D341Med (cell line): Measurements from ENCODE around the gene EHMT1.

ENCODE experiments used
- DNase-seq: peaks from one replicate; pipeline ENCODE4 v3.0.0; 2012; ENCODE audit warnings: low spot score

Gene EHMT1

DNA sequence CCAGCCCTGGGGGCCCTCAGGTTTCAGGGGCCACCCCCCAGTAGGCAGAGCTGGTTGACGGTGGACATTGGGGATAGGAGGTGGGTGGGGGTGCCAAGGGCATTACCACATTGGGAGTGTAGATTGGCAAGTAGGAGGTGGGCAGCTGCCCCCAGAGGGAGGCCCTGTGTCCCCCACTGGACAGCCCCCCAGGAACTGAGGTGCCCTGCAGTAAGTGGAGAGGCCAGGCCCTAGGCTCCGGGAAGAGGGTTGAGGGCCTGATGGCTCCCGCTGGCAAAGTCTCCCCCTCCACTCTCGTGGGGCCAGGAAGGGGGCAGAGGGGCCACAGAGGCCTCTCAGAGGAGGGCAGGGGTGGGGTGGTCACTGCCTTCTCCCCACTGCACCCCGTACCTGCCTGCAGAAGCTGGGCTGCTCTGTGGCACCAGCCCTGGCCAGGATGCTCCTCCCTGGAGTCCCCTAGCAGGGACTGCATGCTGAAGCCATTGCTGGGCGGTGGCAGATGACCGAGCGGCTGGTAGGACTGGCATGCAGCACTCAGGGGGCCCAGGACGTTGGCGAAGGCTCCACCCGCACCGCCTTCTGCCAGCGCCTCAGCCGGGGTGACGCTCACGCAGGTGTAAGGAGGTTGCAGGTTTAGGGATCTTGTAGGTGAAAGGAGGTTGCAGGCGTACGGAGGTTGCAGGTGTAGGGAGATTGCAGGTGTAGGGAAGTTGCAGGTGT lies 169.1 kb downstream of the EHMT1 start:
- DNase-seq, result no peak

DNA sequence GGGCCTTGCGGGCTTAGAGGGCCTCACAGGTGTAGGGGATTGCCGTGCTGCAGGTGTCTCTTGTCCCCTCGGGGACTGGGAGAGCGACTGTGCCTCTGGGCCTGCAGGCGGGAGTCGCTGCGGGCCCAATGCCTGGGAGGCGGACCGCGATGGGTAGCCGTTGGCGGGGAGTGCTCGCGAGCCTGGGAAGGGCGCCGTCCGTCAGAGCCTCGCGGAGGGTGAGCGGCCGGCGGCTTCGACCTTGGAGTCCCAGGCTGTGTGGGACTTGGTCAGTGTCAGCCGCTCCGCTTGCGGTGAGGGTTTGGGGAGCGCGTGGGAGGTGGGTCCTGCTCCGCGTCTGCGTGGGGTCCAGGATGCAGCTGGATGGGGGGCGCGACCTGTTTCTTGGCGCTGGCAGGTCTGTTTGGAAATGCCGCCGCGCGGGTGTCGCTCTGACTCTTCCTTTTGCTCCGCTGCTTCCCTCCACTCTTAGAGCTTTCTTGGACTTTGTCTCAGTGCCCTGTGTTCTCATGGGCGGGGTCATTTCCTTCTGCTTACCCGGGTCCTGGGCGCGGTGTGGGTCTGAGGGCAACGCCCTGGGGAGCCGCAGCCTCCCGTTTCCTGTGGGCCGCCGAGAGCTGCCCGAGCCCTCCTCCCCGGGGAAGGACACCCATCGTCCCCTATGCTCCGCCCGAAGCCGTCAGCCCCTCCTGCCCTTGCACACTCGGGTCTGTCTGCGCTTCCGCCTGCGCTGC lies 169.9 kb downstream of the EHMT1 start:
- DNase-seq, result no peak

DNA sequence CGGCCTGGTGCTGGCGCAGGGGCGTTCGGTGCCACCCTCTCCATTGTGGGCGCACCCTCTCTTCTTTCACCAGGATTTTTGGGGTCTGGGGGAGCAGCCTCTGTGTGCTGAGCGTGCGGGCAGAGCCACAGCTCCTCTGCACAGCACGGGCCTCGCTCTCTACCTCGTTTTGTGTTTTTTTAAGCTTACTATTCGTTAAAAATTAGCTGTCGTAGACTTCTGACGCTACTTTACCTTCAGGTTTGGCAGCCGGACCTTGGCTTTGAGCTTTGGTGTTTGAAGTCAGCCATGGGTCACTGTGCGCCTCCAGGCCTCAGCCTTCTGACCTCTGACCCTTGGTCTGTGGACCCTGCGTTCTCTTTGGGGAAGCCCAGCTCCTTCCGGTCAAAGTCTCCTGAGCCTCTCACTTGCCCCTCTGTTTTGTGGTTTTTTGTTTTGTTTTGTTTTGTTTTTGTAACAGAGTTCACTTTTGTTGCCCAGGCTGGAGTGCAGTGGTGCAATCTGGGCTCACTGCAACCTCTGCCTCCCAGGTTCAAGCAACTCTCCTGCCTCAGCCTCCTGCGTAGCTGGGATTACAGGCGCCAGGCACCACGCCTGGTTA lies 170.6 kb downstream of the EHMT1 start:
- no peak for DNase-seq

DNA sequence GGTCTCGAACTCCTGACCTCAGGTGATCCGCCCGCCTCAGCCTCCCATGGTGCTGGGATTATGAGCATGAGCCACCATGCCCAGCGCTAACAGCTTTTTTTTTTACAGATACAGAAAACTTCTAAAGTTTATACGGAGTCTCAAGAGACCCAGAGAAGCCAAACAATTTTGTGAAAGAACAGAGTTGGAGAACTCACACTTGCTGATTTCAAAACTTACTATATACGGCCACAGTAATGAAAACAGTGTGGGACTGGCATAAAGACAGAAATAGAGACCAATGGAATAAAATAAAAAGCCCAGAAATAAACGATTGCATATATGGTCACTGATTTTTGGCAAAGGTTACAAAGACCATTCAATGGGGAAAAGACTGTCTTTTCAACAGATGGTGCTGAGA lies 173.1 kb downstream of the EHMT1 start:
- no peak for DNase-seq

DNA sequence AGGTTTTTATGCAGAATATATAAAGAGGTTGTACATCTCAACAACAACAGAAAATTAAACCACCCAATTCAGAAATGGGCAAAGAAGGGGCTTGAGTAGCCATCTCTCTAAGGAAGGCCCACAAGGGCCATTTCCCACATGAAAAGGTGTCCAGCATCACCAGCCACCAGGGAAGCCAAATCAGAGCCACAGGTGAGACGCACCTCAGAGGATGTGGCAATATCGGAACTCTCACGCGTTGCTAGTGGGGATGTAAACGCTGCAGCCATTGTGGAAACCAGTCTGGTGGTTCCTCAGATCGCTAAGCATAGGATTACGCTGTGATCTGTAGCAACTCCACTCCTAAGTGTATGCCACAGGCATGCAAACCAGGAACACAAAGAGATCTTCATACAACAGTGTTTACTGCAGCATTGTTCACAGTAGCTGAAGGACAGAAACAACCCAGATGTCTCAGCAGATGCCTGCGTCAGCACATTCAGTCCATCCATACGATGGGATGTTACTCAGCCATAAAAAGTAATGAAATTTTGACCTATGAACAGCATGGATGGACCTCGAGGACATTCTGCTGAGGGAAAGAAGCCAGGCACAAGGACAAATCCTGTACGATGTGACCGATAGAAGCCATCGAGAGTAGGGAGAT lies 174.5 kb downstream of the EHMT1 start:
- no peak for DNase-seq

DNA sequence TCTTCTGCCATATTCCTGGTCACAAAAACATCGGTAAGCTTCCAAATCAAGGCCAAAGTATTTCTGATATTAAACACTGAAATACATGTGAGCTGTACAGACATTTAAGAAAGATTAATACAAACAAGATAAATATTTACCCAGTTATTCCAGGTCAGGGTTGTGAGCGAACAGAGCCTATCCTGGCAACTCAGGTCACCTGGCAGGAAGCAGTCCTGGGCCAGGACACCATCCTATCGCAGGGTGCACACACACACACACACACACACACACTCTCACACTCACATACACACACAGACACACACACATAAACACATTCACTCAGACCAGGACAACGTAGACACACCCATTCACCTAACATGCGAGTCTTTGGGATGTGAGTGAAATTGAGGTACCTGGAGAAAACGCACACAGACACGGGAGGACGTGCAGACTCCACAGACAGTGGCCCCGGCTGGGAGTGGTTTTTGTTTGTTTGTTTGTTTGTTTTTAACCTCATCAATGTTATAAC lies 176.4 kb downstream of the EHMT1 start:
- DNase-seq, result no peak

DNA sequence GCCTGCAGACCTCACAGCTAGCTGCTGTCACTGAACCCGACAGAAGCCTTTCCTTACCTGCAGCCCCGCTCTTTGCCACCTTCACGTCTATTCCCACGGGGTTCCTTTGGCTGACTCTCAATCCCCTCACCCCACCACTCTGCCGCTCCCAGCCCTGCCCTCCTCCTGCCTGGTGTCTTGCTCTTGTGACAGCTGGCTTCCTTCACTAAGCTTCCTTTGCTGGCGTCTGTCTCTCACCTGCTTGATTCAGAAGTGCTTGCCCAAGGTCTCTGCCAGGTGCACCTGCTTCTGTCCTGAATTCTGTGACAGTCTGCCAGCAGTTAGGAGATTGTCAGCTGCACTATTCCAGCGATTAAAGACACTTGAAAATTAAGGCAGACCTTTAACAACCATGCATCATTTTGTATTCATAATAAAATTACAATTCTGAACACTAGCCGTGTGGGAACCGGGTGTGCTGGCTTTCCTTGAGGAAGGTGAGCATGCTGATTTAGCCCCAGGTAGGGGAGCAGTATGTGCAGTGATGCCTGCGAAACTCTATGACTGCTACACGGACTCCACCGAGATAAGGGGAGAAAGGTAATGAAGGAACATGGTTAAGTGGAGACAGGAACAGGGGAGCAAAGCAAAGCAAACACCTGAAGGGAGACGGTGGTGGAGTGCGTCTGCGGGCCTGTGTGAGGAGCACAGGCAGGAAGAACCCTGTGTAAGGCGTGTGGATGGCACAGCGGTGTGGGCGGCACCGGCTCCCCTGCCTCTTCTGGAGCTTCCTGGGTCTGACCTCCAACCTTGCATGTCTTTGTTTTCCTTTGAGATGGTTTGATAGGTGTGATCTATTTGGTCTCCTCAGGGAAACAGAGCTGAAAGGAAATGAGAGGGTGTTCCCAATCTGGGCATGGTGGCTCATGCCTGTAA lies 178.7 kb downstream of the EHMT1 start:
- peak; percentile 81 for DNase-seq

DNA sequence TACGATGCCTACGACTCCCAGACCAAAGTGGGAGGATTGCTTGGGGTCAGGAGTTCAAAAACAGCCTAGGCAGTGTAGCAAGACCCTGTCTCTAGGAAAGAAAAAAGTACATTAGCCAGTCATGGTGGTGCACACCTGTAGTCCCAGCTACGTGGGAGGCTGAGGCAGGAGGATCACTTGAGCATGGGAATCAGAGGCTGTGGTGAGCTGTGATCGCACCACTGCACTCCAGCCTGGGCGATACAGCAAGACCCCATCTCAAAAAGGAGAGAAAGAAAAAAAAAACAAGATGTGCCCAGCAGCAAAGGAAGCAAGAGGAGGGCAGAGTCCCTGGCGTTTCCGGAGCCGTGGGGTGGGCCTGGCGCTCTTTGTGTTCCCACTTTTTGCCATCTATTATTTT lies 179.3 kb downstream of the EHMT1 start:
- DNase-seq, result no peak

DNA sequence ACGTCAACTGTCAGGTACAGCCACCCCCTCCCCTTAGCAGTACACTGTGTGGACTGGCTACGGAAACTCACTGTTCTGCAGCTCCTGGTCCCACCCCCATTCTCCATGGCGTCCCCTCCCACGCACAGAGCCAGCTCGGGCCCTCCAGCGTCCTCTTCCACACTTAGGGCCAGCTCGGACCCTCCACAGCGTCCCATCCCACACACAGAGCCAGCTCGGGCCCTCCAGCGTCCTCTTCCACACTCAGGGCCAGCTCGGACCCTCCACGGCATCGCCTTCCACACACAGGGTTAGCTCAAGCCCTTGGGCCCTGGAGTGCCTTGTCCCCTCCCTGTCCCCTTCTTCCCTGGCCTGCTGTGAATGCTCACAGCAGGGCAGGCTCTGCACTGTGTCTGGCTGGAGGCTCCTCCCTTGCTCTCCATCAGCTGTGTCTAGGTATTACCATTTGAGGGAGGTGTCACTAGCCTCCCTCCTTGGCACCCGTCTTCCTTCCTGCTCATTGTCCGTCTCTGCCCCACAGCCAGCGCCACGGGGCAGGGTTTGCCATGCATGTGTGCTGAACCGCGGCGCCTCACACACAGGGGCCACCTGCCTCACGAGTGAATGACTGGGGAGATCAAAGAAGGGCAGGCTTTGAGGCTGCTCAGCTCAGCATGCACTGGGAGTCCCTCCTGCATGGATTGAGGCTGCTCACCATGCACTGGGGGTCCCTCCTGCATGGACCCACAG lies 180.3 kb downstream of the EHMT1 start:
- DNase-seq, result no peak

DNA sequence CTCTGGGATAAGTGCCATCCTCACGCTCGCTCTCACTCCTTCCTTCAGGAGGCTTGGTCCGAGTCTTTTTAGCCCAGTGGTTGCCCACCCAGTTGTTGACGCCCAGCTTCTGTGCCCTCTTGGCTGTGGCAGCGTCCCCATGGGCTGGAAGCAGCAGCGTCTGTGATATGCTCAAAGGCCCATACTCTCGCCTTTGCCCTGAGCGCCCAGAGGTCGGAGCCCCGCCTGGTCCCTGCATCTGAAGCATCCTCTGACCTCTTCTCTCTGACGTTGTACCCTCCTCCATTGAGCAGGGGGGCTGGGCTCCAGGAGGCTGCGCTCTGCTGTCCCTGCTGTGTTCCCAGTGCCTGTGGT lies 180.8 kb downstream of the EHMT1 start:
- no peak for DNase-seq

DNA sequence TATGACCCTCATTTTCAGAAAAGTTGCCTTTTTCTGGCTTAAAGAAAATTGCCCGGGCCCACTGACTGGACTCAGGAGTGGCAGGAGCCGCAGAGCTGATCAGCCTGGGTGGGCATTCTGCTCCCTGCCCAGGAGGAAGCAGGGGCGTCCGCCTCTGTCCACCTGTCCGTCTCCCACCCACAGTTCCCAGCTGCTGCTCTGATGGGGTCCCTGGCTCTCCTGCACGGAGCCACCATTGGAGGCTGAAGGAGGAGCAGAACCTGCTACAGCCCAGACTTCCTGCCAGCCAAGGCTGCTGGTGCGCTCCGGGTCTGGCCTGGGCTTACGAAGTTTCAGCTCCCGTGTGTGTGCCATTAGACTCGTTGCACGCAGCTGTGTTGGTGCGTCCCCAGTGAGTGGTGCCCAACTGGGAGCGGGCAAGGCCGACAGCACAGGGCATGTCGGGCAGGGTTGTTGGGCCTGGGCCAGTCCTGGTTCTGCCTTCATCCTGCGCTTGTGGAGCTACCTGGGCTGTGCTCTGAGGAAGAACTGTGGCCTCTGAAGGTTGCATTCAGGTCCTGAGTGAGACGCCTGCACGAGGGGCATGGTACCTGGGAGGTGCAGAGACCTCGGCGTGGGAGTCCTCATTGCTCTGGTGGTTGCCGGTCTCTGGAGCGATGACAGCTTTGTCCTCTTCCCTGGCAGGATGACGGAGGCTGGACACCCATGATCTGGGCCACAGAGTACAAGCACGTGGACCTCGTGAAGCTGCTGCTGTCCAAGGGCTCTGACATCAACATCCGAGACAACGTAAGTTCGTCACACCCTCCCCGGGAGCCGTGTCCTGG lies 181.6 kb downstream of the EHMT1 start:
- DNase-seq, result no peak

DNA sequence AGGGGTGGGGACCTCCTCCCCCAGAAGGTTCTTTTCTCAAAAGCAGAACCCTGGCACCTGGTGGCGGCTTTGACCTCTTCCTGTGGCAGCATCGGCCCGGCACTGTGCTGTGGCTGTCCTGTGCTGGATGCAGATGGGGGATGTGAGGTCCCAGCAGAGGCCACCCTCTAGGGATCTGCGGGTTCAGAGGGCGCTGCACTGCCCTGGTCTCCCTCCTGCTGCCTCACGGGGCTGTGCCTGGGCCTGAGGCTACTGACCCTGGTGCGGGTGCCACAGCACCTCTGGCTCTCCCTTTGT lies 182.2 kb downstream of the EHMT1 start:
- DNase-seq, result no peak

DNA sequence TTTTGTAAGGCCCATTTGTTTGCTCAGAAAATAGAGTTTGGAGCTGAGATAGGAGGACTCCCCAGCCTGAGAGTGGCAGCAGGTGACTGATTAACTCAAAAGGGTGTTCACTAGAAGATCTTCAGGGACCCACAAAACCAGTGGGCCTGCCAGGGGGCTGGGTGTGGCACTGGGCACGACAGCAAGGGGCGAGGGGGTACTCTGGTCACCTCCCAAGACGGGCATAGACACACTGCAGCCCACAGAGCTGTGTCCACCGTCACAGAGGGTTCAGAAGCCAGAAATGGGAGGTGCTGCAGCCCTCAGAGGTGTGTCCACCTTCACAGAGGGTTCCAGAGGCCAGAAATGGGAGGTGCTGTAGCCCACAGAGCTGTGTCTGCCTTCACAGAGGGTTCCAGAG lies 183.2 kb downstream of the EHMT1 start:
- DNase-seq, result no peak

DNA sequence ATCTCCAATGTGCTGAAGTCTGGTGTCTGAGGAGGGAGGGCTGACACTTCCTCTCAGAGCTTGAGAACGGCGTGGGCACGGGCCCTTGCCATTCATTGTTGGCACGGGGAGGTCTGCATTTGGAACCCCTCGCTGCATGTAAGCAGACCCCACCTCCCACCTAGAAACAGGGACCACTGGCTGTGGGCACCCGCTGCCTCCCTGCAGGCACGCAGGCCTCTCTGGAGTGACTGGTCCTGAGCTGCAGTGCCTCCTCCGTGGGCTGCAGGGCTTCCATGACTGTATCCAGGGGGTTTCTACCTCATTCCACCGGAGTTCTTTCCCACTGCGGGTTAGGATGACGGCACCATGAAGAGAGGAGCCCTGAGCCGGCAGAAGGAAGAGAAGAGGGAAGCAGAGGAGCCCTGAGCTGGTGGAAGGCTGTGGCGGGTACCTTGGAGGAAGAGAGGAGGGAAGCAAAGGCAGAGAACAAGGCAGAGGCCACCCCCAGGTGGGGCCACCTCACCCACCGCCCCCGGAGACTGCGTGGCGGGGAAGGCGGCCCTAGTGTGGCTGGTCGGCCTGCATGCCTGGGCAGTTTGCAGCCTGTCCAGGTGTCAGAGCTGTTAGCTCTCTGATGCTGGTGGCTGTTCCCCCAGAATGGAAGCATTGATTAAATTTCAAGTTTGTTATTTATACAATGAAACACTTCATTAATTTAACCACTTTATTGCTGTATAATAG lies 183.9 kb downstream of the EHMT1 start:
- no peak for DNase-seq

DNA sequence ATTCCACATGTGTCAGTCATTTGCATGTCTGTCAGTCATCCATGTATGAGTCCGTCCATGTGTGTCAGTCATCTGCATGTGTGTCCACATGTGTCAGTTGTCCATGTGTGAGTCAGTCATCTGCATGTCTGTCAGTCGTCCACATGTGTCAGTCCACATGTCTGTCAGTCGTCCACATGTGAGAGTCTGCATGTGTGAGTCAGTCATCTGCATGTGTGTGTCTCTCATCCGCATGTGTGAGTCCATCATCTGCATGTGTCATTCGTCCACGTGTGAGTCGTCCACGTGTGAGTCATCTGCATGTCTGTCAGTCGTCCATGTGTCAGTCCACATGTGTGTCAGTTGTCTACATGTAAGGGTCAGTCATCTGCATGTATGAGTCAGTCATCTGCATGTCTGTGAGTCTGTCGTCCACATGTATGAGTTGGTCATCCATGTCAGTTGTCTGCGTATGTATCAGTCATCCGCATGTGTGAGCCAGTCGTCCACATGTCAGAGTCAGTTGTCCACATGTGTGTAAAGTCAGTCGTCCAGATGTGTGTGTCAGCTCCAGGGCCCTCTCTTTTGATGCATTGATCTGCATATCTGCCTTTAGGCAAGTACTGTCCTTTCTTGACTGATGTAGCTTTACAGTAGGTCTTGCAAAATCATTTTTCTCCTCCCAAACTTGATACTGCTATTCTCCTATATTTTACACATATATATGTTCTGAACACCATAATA lies 186.3 kb downstream of the EHMT1 start:
- DNase-seq, result no peak

DNA sequence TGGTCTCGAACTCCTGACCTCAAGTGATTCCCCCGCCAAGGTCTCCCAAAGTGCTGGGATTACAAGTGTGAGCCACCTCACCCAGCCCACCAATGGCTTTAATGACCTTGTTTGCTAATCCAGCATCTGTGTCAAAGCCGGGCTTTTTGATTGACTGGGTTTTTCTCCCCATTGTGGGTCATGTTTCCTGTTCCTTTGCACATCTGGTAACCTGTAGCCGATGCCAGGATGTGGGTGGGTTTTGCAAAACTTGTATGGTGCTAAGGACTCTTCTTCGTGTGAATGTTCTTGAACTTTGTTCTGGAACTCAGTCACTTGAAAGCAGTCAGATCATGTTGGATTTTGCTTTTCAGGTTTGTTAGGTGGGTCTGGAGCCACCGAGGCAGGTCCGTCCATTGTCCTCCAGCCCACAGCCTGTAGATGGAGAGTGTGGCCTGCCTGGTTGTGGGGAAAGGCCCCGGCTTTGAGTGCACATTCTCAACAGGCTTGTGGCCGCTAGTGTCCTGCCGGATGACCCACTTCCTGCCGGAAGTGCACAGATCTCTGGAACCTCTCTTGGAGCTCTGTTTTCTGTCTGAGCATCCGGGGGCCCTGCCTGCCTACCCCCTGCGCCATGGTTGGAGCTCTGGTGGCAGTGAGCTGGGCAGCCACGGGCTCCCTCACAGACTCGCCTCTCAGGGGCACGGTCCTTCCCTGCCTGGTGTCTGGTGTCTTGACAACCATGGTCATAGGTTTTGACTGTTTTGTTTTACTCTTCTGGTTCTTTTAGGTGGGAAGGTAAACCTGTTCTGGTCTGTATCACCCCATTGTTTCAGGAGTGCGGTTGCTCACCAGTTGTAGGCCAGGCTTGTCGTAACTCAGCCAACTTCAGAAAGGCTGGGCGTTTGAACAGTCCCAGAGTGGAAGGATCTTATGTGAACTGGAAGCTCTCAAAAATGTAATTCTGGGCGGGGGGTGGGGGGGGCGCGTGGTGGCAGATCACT lies 189.2 kb downstream of the EHMT1 start:
- DNase-seq, result no peak

DNA sequence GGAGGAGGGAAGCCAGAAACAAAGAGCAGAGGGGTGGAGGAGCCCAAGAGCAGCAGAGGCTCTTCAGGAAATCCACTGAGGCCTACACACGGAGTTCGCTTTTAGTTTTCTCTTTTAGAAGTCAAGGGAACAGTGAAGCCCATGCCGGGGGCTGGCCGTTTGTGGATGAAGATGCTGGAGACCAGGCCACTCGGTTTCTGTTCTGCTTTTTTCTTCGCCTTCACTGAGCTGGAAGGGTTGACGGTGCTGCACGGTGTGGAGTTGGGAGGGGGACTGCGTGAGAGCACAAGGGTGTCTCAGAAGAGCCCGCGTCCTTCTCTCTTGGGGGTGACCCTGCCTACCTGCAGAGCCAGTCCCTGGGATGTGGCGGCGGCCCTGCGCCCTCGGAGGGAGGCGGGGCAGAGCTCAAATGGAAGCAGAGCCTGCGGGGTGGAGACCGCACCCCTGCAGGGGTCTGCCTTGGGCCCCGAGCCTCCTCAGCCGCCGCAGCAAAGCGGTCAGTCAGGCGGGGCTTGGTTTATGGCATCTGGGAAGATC lies 190.3 kb downstream of the EHMT1 start:
- no peak for DNase-seq
